Thyroid gland (tissue), 4 donors: Measurements from ENCODE around the gene CCDC80. TPM values are rescaled to one million over a fixed set of nuclear protein-coding genes. Genes with fewer than 3 reads are reported as not detected.
A peak's percentile ranks its signal among the peaks of the same experiment; 100 is the strongest.

Experiments
- DNase-seq, 2 donors: peaks; one replicate each; pipeline ENCODE4 v3.0.0-alpha.2; 2019
- H3K27ac ChIP-seq, 3 donors: fragments of 200-600 bp; sonication (generic); 1 replicate in 2 of 3; 2 replicates in 1 of 3; pipeline ENCODE4 v1.5.1; 2016 to 2019; ENCODE audit warnings: mild to moderate bottlenecking in 1 of 3, moderate library complexity in 1 of 3
- H3K27me3 ChIP-seq: fragments of 200-600 bp; sonication (generic); one replicate; pipeline ENCODE4 v1.5.1; 2019
- H3K36me3 ChIP-seq, 2 donors: fragments of 200-600 bp; sonication (generic); one replicate each; pipeline ENCODE4 v1.5.1; 2016 to 2019
- H3K4me1 ChIP-seq, 2 donors: fragments of 200-600 bp; sonication (generic); one replicate each; pipeline ENCODE4 v1.5.1; 2017 to 2019
- H3K4me3 ChIP-seq, 3 donors: fragments of 200-600 bp; sonication (generic); replicated peaks in 1 of 3; 1 replicate in 2 of 3; 2 replicates in 1 of 3; pipeline ENCODE4 v1.5.1; 2016; ENCODE audit warnings: mild to moderate bottlenecking in 1 of 3
- H3K9me3 ChIP-seq: fragments of 200-600 bp; sonication (generic); one replicate; pipeline ENCODE4 v1.5.1; 2017
- CTCF ChIP-seq, 6 experiments: fragments of 200-600 bp in 3 of 6; fragments of 450-650 bp in 3 of 6; sonication (generic) in 3 of 6; IDR thresholded peaks; one replicate each; pipeline ENCODE4 v1.5.1; 2016 to 2019; ENCODE audit warnings: antibody characterized with exemption in 6 of 6, mild to moderate bottlenecking in 2 of 6, inconsistent platforms in 1 of 6, moderate library complexity in 1 of 6
- POLR2A ChIP-seq, 2 donors: fragments of 450-650 bp; IDR thresholded peaks; one replicate each; pipeline ENCODE4 v1.6.1; 2017; ENCODE audit warnings: antibody characterized with exemption in 2 of 2, mild to moderate bottlenecking in 2 of 2, moderate library complexity in 1 of 2
- WGBS, 2 donors: methylation state at CpG; one replicate each; pipeline ENCODE4 v1.1.5; 2017; 5-methylcytosine and 5-hydroxymethylcytosine counted together
- intact Hi-C: fragments of 100-400 bp; cut with DNase I; formaldehyde crosslinking; loops from one replicate; pipeline ENCODE4 v1.15.1; 2023
- total RNA-seq, 4 donors: library from RNA; depleted of rRNA; stranded (reverse); fragments of >200 nt; gene quantifications; one replicate each; pipeline ENCODE4 v1.2.3, GENCODE V29; 2016

CCDC80 gene
- total RNA-seq, 4 donors from 2014 or later, result 41.5 to 100 (median 63.7) TPM

GRCh38 chr3:112681822-112682325 is 40.9 kb upstream of the CCDC80 start:
- Histone ChIP-seq H3K27me3 (no peaks in the 10 kb centered on the region), H3K36me3 (no peaks in the 10 kb centered on the region), H3K9me3 (no peaks in the 10 kb centered on the region), H3K27ac (peak overlapping the region; percentile 34 to 75 (median 59)), H3K4me3 (no peak overlapping the region), H3K4me1 (peaks cover 21 to 27% of the 10 kb centered on the region in 2 donors)
- intact Hi-C loops, result no loop called here
- DNase-seq, result peak in 1 of 2 donors; percentile 20
- TF ChIP-seq POLR2A (IDR thresholded peaks at IDR 0.05), result no peak
- no peak for TF ChIP-seq CTCF (IDR thresholded peaks at IDR 0.05)
- 55 to 56% methylated on average over 2 of the region's 2 CpGs for WGBS, 2 donors

GRCh38 chr3:112676659-112677234 is 35.8 kb upstream of the CCDC80 start:
- TF ChIP-seq CTCF (IDR thresholded peaks at IDR 0.05) (no peak), POLR2A (IDR thresholded peaks at IDR 0.05) (no peak)
- H3K4me1 ChIP-seq, result peaks cover 12 to 29% of the 10 kb centered on the region in 2 donors
- intact Hi-C loops, result no loop called here
- no peaks in the 10 kb centered on the region for H3K36me3 ChIP-seq
- H3K9me3 ChIP-seq, result no peaks in the 10 kb centered on the region
- no peak overlapping the region for H3K4me3 ChIP-seq
- peak overlapping the region; percentile 39 to 66 (median 47) for H3K27ac ChIP-seq
- WGBS, 2 donors, result 8 to 23% methylated on average over 6 of the region's 6 CpGs
- no peaks in the 10 kb centered on the region for H3K27me3 ChIP-seq
- DNase-seq, result peak; percentile 82 to 89

GRCh38 chr3:112675943-112676535 is 35.1 kb upstream of the CCDC80 start:
- TF ChIP-seq POLR2A (IDR thresholded peaks at IDR 0.05), result no peak
- no peak for TF ChIP-seq CTCF (IDR thresholded peaks at IDR 0.05)
- Histone ChIP-seq H3K27ac (peak overlapping the region; percentile 39 to 66 (median 47)), H3K4me1 (peaks cover 5 to 31% of the 10 kb centered on the region in 2 donors), H3K4me3 (no peak overlapping the region), H3K36me3 (no peaks in the 10 kb centered on the region), H3K27me3 (no peaks in the 10 kb centered on the region), H3K9me3 (no peaks in the 10 kb centered on the region)
- no peak for DNase-seq
- WGBS, 2 donors, result 89 to 95% methylated on average over 4 of the region's 4 CpGs
- intact Hi-C loops, result no loop called here

- H3K4me3 ChIP-seq, result no peak overlapping the region
- H3K4me1 ChIP-seq, result peaks cover 4 to 31% of the 10 kb centered on the region in 2 donors
- H3K27me3 ChIP-seq, result no peaks in the 10 kb centered on the region
- H3K27ac ChIP-seq, result no peak overlapping the region
- no peak for DNase-seq
- no peaks in the 10 kb centered on the region for H3K36me3 ChIP-seq
- intact Hi-C loops, result no loop called here
- no peak for TF ChIP-seq CTCF (IDR thresholded peaks at IDR 0.05)
- TF ChIP-seq POLR2A (IDR thresholded peaks at IDR 0.05), result no peak
- WGBS, 2 donors, result 83% methylated on average over 6 of the region's 6 CpGs
- H3K9me3 ChIP-seq, result no peaks in the 10 kb centered on the region
Observed at GRCh38 chr3:112675349-112675748, 34.4 kb upstream of the CCDC80 start.
